ENCODE measurements around the gene HIVEP1. TPM values are rescaled to one million over a fixed set of nuclear protein-coding genes. Genes with fewer than 3 reads are reported as not detected.

Gene HIVEP1
- total RNA-seq, 1 donor from 2014 or later: 37.1 TPM

- no peaks in the 10 kb centered on the region for H3K36me3 Mint-ChIP-seq (ENCODE audit: unreplicated experiment)
- H3K9me3 Mint-ChIP-seq (ENCODE audit: unreplicated experiment): no peaks in the 10 kb centered on the region
- H3K27ac Mint-ChIP-seq (ENCODE audit: unreplicated experiment): no peak overlapping the region
- H3K4me1 Mint-ChIP-seq (ENCODE audit: low read depth, unreplicated experiment): no peaks in the 10 kb centered on the region
- peaks cover 2% of the 10 kb centered on the region for H3K27me3 Mint-ChIP-seq (ENCODE audit: unreplicated experiment)
- TF ChIP-seq CTCF (IDR thresholded peaks at IDR 0.05; ENCODE audit: partially characterized antibody, unreplicated experiment): no peak
- DNase-seq: no peak
- H3K4me3 Mint-ChIP-seq (ENCODE audit: unreplicated experiment): no peak overlapping the region
Measured at GRCh38 chr6:12178521-12178920, 166.4 kb downstream of the HIVEP1 start.

- no peak overlapping the region for H3K27ac Mint-ChIP-seq (ENCODE audit: unreplicated experiment)
- no peak for DNase-seq
- peaks cover 4% of the 10 kb centered on the region for H3K27me3 Mint-ChIP-seq (ENCODE audit: unreplicated experiment)
- no peaks in the 10 kb centered on the region for H3K4me1 Mint-ChIP-seq (ENCODE audit: low read depth, unreplicated experiment)
- no peaks in the 10 kb centered on the region for H3K36me3 Mint-ChIP-seq (ENCODE audit: unreplicated experiment)
- no peaks in the 10 kb centered on the region for H3K9me3 Mint-ChIP-seq (ENCODE audit: unreplicated experiment)
- no peak for TF ChIP-seq CTCF (IDR thresholded peaks at IDR 0.05; ENCODE audit: partially characterized antibody, unreplicated experiment)
- no peak overlapping the region for H3K4me3 Mint-ChIP-seq (ENCODE audit: unreplicated experiment)
Measured at GRCh38 chr6:12181481-12181880, 169.4 kb downstream of the HIVEP1 start.

GRCh38 chr6:12182676-12183075, 170.6 kb downstream of the HIVEP1 start:
- no peak overlapping the region for H3K27ac Mint-ChIP-seq (ENCODE audit: unreplicated experiment)
- no peak overlapping the region for H3K4me3 Mint-ChIP-seq (ENCODE audit: unreplicated experiment)
- no peaks in the 10 kb centered on the region for H3K9me3 Mint-ChIP-seq (ENCODE audit: unreplicated experiment)
- peaks cover 5% of the 10 kb centered on the region for H3K27me3 Mint-ChIP-seq (ENCODE audit: unreplicated experiment)
- no peaks in the 10 kb centered on the region for H3K4me1 Mint-ChIP-seq (ENCODE audit: low read depth, unreplicated experiment)
- no peaks in the 10 kb centered on the region for H3K36me3 Mint-ChIP-seq (ENCODE audit: unreplicated experiment)
- no peak for DNase-seq
- TF ChIP-seq CTCF (IDR thresholded peaks at IDR 0.05; ENCODE audit: partially characterized antibody, unreplicated experiment): no peak

GRCh38 chr6:12185081-12185673, 173.1 kb downstream of the HIVEP1 start:
- H3K4me3 Mint-ChIP-seq (ENCODE audit: unreplicated experiment): no peak overlapping the region
- H3K27ac Mint-ChIP-seq (ENCODE audit: unreplicated experiment): no peak overlapping the region
- H3K4me1 Mint-ChIP-seq (ENCODE audit: low read depth, unreplicated experiment): no peaks in the 10 kb centered on the region
- DNase-seq: no peak
- no peak for TF ChIP-seq CTCF (IDR thresholded peaks at IDR 0.05; ENCODE audit: partially characterized antibody, unreplicated experiment)
- H3K27me3 Mint-ChIP-seq (ENCODE audit: unreplicated experiment): peaks cover 3% of the 10 kb centered on the region
- H3K36me3 Mint-ChIP-seq (ENCODE audit: unreplicated experiment): no peaks in the 10 kb centered on the region
- no peaks in the 10 kb centered on the region for H3K9me3 Mint-ChIP-seq (ENCODE audit: unreplicated experiment)

- H3K36me3 Mint-ChIP-seq (ENCODE audit: unreplicated experiment): no peaks in the 10 kb centered on the region
- H3K27ac Mint-ChIP-seq (ENCODE audit: unreplicated experiment): no peak overlapping the region
- no peak for TF ChIP-seq CTCF (IDR thresholded peaks at IDR 0.05; ENCODE audit: partially characterized antibody, unreplicated experiment)
- no peak for DNase-seq
- no peaks in the 10 kb centered on the region for H3K9me3 Mint-ChIP-seq (ENCODE audit: unreplicated experiment)
- H3K4me1 Mint-ChIP-seq (ENCODE audit: low read depth, unreplicated experiment): no peaks in the 10 kb centered on the region
- H3K4me3 Mint-ChIP-seq (ENCODE audit: unreplicated experiment): no peak overlapping the region
- peaks cover 3% of the 10 kb centered on the region for H3K27me3 Mint-ChIP-seq (ENCODE audit: unreplicated experiment)
Measured at GRCh38 chr6:12186528-12186927, 174.4 kb downstream of the HIVEP1 start.
